ENCODE measurements around the gene FSIP1.

Gene FSIP1

DNA sequence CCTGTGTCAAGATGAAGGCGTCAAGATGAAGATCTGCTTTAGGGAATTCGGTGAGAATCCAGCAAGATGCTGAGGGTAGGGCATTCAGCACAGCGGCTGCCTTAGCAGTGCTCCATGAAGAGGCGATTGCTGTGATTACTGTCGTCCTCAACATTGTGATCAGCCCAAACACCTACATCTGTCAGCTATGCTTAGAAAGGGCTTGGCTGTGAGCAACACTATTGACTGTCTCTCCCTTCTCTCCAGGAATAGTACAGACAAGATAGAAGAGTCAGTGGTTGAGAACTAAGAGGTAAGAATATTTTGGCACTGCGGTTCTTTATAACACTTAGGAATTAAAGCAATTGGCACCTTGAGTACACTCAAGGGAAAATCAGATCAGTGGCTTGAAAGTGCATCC lies 110.5 kb downstream of the FSIP1 start:
- no peak for DNase-seq

DNA sequence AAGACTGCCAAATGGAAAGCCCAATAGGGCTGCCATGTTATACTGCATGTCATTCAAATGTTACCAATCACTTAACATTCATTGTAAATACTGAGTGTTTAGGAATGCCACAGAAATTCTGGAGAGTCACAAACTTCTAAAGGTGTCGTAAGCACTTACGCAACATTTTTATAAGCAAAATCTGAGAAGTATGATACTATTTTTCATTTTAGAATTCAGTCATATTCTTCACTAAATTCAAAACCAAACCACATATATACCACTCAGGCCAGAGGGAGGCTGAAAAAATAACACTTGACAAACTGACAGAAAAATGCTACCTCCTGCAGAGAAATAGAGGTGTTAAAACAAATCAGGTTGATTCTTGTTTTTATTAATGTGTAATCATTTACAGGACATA lies 112.0 kb downstream of the FSIP1 start:
- DNase-seq: no peak

DNA sequence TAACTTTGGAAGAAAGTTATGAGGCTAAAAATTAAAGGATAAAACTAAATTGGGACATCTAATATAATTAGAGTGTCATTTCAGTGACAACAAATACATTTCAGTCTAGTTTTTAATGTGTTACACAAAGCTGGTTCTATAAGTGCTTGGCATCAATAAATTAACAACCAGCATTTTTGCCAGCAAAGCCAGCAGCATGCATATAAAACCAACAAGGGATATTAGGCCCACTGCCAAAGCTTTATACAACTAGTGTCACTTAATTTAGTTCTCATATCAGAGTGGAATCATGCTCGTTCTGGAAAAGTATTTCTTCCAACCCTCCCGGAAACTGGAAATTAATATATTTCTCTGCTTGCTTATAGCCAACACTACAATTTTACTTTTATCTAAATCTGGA lies 113.0 kb downstream of the FSIP1 start:
- no peak for DNase-seq

DNA sequence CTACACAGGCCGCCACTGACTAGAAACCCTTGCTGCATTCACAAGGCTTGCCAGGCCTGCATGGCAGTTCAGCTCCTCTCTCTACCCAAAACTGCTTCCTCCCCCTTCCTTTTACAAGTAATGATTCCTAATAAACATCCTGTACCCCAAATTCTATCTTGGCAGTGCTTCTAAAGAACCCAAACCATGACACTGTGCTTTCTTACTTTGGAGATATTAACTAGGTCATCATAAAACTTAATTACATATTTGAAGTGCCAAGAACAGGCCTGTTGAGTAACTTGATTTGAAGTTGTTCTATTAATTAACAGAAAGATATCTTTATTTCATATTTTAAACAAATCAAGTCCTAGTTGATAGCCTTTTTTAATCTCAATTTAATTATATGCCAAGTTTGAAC lies 113.4 kb downstream of the FSIP1 start:
- no peak for DNase-seq

DNA sequence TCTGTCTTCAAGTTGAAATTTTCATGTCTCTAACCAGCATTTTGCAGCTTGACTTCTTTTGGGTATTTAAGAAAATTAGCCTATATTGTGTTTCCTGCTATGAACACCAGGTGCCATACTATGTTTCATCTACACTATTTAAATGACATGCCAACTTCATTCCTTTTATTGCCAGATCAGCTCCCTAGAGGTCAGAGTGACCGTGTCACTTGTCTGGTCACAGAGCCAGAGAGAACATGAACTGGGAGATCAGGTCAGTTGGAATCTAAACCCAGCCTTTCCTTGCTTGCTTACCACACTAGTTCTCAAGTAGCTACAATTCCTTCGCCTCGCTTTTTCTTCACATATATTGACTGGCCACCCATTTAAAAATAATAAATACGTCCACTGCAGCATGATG lies 114.2 kb downstream of the FSIP1 start:
- no peak for DNase-seq

DNA sequence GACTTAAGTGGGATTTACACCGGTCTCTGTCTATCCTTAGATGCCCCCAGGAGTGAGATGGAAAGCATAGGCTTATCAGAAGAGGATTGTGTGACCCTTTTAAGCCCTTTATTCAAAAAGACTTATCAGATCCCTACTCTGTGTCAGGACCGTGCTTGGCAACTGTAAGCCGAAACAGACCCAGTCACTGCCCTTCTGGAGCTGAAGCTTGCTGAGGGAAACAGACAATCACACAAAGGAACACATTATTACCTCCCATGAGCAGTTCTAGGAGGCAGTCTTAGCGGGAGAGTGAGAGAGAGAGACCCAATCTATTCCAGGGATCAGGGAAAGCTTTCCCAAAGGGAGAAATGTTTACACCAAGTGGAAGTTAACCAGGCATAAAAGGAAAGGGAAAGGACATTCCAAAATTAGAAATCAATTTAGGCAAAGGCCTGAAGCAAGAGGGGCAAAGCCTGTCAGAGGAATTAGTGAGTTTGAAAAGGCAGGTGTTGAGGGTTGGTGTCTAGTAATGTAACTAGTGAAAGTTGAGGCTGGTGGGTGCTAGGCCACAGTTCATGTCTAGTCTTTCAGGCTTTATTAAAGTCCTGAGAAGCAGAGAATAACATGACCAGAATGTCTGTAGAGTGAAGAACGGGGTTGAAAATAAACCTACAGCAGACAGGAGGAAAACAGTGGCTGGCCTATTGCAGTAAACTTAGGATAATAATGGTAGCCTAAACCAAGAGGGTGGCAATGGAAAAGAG lies 115.1 kb downstream of the FSIP1 start:
- DNase-seq: no peak

DNA sequence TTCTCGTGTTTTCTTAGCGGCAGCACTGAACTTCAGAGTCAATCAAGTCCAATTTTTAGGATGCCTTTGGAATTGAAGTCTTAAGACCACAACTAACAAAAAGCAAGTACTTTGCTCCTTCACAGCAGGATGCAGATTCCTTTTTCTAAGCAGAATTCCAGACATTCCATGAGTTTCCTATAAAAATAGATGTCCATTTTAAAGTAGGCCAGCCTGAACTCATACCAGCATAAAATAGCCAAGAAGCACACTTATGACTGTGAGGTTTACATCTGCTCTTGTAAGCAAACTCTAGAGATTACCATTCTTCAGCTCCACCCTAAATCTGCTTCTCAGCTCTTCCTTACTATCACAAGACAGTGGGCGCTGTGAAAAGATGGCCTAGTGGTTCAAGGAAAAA lies 116.0 kb downstream of the FSIP1 start:
- no peak for DNase-seq

DNA sequence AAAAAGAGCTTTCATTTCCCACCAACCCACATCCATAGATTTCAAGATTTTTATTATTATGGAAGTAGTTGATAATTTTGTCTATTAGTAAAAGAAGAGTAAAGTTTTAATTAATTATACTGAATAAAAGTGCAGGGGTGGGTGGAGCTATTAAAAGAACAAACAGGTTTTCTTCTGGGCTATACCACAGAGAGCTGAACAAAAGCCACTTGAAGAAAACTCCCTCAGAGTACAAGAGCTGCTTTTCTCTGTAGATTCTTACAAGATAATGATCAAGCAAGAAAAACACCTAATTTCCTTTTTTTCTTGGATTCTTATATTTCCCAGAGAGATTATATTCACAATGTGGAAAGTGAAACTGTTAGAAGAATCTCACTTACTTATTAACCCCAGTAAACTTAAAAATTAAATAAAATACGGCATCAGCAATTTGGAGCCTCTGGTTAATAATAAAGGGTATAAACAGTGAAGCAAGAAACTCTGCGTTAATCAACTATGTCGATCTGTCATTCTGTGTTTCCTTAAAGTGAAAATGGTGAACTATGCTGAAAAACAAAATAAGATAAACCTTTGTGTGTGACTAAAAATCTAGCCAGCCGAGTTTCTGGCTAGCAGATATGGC lies 116.9 kb downstream of the FSIP1 start:
- DNase-seq: no peak

DNA sequence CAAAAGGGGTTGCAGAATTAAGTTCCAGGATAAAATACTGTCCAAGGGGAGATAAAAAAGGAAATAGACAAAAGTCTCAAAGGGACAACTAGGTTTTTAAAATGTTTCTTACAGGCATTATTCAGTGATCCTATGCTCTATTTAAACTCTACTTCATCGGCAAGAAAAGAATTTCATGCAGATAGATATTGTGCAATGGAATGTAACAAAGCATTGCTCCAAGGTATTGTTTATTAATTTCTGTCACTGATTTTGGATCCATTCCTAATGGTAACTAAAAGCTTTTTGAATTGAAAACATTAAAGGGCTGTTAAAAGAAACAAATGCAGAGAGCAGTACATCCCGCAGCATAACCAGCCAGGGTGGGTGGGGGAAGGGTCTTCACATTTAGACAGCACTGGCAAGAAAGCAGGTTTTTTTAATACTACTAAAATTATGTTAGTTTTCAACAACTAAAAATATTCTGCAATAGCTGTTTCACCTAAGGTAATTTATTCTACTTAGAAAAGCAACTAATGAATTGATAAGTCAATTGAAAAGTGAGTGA lies 118.9 kb downstream of the FSIP1 start:
- DNase-seq: no peak

DNA sequence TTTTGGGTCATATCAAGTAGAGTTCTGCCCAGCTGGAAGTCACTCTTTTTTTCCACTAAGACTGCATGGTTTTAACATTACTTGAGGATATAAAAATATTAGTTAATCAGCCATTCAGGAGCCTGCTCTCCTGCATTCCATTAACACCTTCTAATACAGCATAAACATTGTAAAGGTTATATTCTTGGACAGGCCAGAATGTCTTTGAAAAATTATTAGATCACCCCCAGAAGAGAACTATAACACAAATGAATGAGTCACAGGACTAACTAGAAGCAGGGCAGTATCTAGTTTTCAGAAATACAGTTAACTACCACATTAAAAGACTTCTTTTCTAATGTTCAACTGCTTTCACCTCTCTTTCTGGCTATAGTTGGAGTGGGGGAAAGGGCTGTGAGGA lies 120.9 kb downstream of the FSIP1 start:
- DNase-seq: no peak

DNA sequence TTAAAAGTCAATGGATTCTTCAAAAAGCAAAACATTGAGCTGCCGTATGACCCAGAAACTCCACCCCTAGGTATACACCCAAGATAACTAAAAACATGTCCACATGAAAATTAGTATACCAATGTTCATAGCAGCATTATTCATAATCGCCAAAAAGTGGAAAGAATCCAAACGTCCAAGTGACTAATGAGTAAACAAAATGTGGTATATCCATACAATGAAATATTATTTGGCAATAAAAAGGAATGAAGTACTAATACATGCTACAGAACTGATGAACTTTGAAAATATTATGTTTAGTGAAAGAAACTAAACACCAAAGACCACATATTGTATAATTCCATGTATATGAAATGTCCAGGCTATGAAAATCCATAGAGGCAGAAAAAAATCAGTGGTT lies 123.9 kb downstream of the FSIP1 start:
- no peak for DNase-seq

DNA sequence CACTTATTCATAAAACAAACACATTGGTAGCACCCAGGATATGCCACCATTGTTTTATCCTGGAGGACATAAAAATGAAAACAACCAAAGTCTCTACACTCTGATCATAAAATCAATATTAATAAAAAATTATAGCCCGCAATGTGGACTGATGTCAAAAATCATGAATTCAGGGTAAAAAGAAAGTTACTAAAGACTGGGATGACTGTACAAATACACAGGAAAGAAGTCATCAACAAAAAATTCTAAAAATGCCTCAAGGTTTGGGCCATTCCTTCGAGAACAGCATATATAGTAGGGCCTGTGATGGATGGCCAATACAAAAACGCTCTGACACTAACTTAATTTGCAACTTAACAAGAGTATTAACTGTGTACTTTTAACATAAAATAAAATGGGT lies 125.0 kb downstream of the FSIP1 start:
- DNase-seq: no peak

DNA sequence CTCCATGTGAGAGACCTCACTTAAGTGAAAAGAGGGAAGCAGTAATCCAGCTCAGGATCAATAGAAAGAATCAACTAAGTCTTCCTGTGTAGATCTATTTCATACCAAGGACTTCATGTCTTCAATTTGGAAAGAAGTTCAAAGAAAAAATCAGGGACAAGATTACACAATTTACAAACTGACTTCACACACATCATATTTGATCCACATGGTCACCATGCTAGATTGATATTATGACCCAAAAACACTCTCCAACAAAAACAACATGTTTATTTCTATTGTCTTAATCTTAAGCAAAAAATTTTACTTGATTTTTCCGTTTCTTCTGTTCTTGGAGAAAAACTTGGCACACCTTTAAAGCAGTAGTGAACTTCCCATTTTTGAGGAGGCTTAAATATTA lies 125.5 kb downstream of the FSIP1 start:
- DNase-seq: no peak

DNA sequence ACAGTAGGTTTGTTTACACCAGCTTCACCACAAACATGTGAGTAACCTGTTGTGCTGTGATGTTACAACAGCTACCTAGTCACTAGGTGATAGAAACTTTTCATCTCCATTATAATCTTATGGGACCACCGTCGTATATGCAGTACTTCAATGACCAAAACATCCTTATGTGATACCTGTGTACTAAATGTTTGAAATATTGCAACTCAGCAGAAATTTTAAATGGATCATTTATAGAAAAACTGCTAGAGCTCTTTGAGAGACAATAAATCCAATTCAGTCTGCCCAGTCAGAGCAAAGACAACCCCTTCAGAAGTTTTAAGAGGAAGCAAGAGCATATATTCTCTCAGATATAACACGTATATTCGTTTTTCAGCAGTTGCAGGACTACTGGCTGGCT lies 128.3 kb downstream of the FSIP1 start:
- DNase-seq: no peak

DNA sequence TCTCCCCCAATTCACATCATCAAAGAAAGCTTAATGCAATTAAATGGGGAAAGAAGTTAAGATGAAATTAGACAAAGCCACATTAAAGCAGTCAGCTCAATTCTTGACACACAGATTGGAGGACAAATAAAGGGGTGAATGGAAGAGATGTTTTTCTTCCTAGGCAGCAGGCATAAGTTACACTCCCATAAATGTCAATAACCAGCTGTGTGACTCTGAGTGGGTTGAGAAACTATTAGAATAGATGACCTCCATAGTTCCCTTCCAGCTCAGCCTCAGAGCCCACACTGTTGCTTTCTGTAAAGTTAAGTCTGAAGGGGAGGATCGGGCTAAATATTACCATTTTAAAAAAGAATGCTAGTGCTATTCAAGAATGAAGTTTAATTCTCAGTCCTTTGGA lies 130.8 kb downstream of the FSIP1 start:
- no peak for DNase-seq

DNA sequence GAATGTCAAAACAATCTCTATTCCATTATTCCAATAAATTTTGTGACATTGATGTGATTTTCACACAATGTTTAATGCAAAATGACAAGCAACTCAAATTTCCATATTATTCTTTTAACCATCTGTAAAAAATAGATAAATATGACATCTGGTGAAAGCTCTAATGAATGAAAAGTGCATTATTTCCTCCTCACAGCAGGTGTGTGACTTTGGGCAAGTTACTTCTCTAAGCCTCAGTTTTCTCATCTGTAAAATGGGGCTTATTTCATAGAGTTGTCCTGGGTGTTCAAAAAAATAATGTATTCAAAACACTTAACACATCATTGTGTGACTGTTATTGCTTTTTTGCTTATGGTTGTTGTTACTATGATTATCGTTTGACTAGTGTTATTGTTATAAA lies 131.3 kb downstream of the FSIP1 start:
- no peak for DNase-seq

DNA sequence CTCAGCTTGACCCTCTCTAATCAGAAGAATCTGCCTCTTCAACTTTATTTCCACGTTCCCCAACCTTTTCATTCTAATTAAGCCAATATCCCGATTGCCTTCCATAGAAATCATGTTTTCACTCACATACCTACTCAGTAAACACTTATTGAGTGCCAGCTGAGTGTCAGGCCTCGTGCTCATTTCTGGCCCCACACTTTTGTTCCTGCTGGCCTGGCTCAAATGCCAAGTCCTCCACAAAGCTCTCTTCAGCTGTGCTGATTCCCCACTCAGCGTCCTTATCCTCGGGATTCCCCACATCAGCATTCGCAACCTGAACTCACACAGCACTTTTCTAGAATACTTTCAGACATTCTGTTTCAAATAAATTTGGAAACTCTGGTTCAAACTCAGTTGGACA lies 132.9 kb downstream of the FSIP1 start:
- no peak for DNase-seq

DNA sequence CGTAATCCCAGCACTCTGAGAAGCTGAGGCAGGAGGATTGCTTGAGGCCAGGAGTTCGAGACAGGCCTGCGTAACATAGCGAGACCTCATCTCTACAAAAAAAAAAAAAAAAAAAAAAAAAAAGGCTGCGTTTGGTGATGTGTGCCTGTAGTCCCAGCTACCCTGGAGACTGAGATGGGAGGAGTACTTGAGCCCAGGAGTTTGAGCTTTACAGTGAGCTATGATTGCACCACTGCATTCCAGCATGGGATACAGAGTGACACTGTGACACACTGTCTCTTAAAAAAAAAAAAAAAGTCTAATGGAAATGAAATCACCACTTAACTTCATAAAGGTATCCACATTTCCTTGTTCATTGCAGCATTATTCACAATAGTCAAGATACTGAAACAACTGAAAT lies 136.2 kb downstream of the FSIP1 start:
- DNase-seq: no peak

DNA sequence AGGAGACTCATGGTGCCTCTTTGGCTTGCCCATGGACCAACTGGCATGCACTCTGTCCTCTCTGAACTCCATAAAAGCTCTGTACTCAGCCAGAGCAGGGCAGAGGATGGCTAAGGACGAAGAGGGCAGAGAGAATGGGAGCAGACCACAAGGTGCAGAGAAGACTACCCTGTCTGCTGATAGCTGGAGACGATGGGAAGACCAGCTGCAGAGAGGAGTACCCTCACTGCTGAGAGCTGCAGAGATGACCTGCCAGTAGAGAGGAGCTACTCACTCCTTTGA lies 136.7 kb downstream of the FSIP1 start:
- no peak for DNase-seq

DNA sequence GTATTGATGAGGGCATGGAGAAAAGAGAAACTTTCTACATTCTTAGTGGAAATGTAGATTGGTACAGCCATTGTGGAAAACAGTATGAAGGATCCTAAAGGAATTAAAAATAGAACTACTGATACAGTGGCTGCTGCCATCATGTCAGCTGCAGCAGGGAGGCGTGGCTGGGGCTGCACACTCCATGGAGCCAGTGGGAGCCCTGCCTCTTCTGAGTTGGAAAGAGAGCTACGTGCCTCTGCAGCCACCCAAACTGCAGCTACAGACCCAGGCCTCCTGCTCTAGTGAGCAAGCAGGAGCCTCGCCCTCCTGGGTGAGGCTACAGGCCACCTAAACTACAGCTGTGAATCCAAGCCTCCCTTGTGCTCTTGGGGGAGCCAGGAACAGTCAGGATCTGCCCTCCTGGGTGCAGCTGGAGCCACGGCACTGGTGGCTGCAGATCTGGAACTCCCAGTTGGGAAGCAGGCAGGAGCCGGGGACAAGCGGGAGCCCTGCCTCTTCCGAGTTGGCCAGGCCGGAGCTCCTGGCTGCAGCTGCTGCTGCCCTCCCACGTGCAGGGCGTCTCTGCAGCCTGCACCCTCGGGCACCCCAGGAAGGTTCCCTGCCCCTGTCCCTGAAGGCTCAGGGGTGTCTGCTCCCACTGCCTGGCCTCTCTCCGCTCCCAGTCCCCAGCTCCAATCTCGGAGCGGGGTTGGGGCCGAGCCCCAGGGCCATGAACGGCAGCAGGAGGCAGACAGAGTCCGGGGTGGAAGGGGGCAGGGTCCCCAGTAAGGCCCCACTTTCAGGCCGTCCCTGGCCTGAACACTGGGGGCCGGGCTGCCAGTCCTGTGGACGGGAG lies 137.3 kb downstream of the FSIP1 start:
- no peak for DNase-seq

DNA sequence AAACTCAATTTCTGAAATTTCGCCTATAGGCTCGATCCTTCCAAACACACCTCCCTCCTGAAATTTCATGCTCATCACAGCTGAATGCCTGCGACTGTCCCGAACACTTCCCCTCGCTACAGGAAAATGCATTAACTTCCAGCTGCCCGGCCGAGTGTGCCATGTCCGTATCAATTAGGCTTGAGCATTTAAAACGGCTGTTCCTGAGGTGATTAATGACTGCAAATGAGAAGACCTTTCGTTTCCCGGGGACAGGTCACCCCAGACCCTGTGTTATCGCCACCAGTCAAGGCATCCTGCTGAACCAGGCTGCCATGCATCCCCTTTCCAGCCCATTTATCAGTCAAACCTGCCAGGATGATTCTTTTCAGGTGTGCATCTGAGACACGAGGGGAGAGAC lies 138.5 kb downstream of the FSIP1 start:
- DNase-seq: no peak

DNA sequence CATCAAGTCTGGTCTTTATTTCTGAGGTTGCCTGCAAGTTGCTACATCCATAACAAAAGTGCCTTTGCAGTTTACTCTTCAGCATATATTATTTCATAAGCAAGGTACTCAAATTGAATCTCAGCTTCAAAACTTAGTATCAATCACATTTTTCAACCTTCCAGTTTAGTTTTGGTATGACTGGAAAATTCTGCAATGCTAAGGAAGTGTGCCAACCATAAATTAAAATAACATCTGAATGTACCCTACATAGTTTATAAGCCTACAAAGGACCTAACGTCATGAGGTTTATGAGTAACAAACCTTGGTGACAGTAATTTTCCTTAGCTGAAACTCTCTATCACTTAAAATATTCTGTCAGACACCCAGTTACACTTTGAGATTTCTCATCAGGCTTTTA lies 138.9 kb downstream of the FSIP1 start:
- no peak for DNase-seq

DNA sequence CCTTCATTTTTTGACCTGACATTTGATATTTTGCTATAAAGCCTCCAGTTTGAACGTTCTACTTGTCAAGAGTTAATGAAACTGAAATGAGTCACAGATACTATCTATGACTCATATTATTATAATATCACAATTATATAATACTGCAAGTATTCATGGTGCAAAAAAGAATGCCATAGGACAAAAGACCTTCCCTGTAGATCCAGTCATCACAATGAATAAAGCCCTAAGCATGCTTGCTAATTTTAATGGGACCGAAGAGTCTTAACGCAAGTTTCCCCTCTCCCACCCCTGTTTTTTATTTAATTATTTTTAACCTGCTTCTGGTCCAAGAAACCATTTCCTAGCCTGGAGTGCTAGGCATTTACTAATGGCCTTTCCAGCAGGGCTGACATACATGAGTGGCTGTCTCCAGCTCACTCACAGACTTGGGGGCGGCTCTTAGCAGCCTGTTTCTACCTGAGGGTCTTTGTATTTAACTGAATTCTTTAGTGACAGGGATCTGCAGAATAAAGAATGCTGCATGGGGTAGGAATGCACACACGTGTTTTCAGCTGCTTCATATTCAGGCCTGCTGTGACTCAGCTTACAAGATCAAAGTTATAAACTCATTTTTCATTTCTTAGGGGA lies 140.5 kb downstream of the FSIP1 start:
- no peak for DNase-seq

Measured in activated T-cell treated with anti-CD3 and anti-CD28 coated beads for 4 hours (primary cell).